HepG2 (cell line): ENCODE measurements around the gene CSTF1. TPM values are rescaled to one million over a fixed set of nuclear protein-coding genes. Genes with fewer than 3 reads are reported as not detected.

Source experiments
- ARNTL ChIP-seq: sonication (generic); formaldehyde crosslinking; IDR thresholded peaks from 2 replicates; pipeline ENCODE4 v1.4.0; 2020; ENCODE audit warnings: mild to moderate bottlenecking, missing genetic modification reagents
- CREM ChIP-seq, 2 experiments: sonication (generic) in 1 of 2; formaldehyde crosslinking in 1 of 2; IDR thresholded peaks; 2 replicates each; pipeline versions ENCODE4 v1.4.0 to v1.6.1; 2016 to 2020; ENCODE audit warnings: antibody characterized with exemption in 1 of 2, mild to moderate bottlenecking in 1 of 2, missing genetic modification reagents in 1 of 2
- NR0B2 ChIP-seq: sonication (generic); formaldehyde crosslinking; IDR thresholded peaks from 2 replicates; pipeline ENCODE4 v1.4.0; 2020; ENCODE audit warnings: mild to moderate bottlenecking, missing genetic modification reagents
- ONECUT2 ChIP-seq: sonication (generic); formaldehyde crosslinking; IDR thresholded peaks from 2 replicates; pipeline ENCODE4 v1.4.0; 2020; ENCODE audit warnings: missing genetic modification reagents
- PBX2 ChIP-seq: IDR thresholded peaks from 2 replicates; pipeline ENCODE4 v1.6.1; 2016; ENCODE audit warnings: control low read depth
- PHB2 ChIP-seq: fragments of 450-650 bp; IDR thresholded peaks from 2 replicates; pipeline ENCODE4 v1.6.1; 2018; ENCODE audit not compliant: partially characterized antibody
- SP2 ChIP-seq: sonication (generic); formaldehyde crosslinking; IDR thresholded peaks from 2 replicates; pipeline ENCODE4 v1.5.1; 2020; ENCODE audit warnings: mild to moderate bottlenecking, missing genetic modification reagents
- TFDP2 ChIP-seq: sonication (generic); formaldehyde crosslinking; IDR thresholded peaks from 2 replicates; pipeline ENCODE4 v1.4.0; 2020; ENCODE audit warnings: missing genetic modification reagents
- ZBTB21 ChIP-seq: sonication (generic); formaldehyde crosslinking; IDR thresholded peaks from 2 replicates; pipeline ENCODE4 v1.4.0; 2020; ENCODE audit warnings: missing genetic modification reagents
- ZBTB44 ChIP-seq: sonication (generic); formaldehyde crosslinking; IDR thresholded peaks from 2 replicates; pipeline ENCODE4 v1.4.0; 2020; ENCODE audit warnings: missing genetic modification reagents
- ZHX1 ChIP-seq: sonication (generic); formaldehyde crosslinking; IDR thresholded peaks from 2 replicates; pipeline ENCODE4 v1.8.1; 2022; ENCODE audit warnings: low read depth, mild to moderate bottlenecking, missing genetic modification reagents
- ZNF160 ChIP-seq: sonication (generic); formaldehyde crosslinking; IDR thresholded peaks from 2 replicates; pipeline ENCODE4 v1.8.0; 2022; ENCODE audit warnings: mild to moderate bottlenecking, inconsistent platforms, missing genetic modification reagents
- ZNF343 ChIP-seq: sonication (generic); formaldehyde crosslinking; IDR thresholded peaks from 2 replicates; pipeline ENCODE4 v1.4.0; 2020; ENCODE audit warnings: mild to moderate bottlenecking, missing genetic modification reagents
- ZNF546 ChIP-seq: sonication (generic); formaldehyde crosslinking; conservative IDR thresholded peaks from 2 replicates; pipeline ENCODE4 v1.8.1; 2023; ENCODE audit warnings: mild to moderate bottlenecking, missing genetic modification reagents
- ZNF770 ChIP-seq: sonication (generic); formaldehyde crosslinking; IDR thresholded peaks from 2 replicates; pipeline ENCODE4 v1.5.0; 2020; ENCODE audit warnings: mild to moderate bottlenecking, missing genetic modification reagents
- polyA plus RNA-seq, 8 experiments: library from polyadenylated mRNA; depleted of rRNA in 3 of 8; stranded (reverse) in 7 of 8; unstranded in 1 of 8; fragments of >200 nt; fragmentation: Illumina TruSeq in 4 of 8; extraction: Trizol in 4 of 8; gene quantifications; 2 replicates each; pipeline versions ENCODE4 v1.2.1 to v1.2.3, GENCODE V29; 2011 to 2016; ENCODE audit warnings: low read depth in 4 of 8, missing spikeins in 1 of 8, mixed read lengths in 1 of 8; ENCODE audit not compliant: insufficient read depth in 1 of 8
- total RNA-seq, 5 experiments: library from RNA; depleted of rRNA; stranded (reverse); fragments of >200 nt; fragmentation: Illumina TruSeq; extraction: Trizol; gene quantifications; 2 replicates each; pipeline ENCODE4 v1.2.3, GENCODE V29; 2016; ENCODE audit warnings: low read depth in 1 of 5

The CSTF1 gene
- total and polyA plus RNA-seq, 2 of the 13 experiments (the other 11 are each of a cell fraction or from before 2014, with no cell fraction given): 70.9 to 100 TPM

GRCh38 chr20:56411759-56412472 lies 19.5 kb downstream of the CSTF1 start, which contains the start of gene CASS4 (continued):
- TF ChIP-seq ZNF546 (no peak), ZBTB44 (CRISPR knock-in tag) (no peak), NR0B2 (CRISPR knock-in tag) (no peak), CREM (IDR thresholded peaks at IDR 0.05) (no peak), CREM (CRISPR knock-in tag; IDR thresholded peaks at IDR 0.05) (no peak), ZNF343 (0 out of 2 replicates have a peak, but pooled peaks have one; percentile 50), ZHX1 (CRISPR knock-in tag) (no peak), ARNTL (no peak), PHB2 (no peak), ZNF160 (CRISPR knock-in tag) (peak; percentile 47; the same call in 1 of the 2 replicates), PBX2 (CRISPR knock-in tag) (no peak), ONECUT2 (no peak), ZNF770 (0 out of 2 replicates have a peak, but pooled peaks have one; percentile 3), TFDP2 (0 out of 2 replicates have a peak, but pooled peaks have one; percentile 17), SP2 (CRISPR knock-in tag) (no peak), ZBTB21 (CRISPR knock-in tag) (no peak)
